Lower lobe of right lung (tissue), 2 donors: ENCODE data around the gene VWCE. TPM values are rescaled to one million over a fixed set of nuclear protein-coding genes. Genes with fewer than 3 reads are reported as not detected.

Experiments used
- ATAC-seq, 2 donors: fragments of 200-7000 bp; cut with Tn5 transposase; one replicate each; pipeline ENCODE4 v1.9.1; 2020 to 2022; ENCODE audit warnings: mild to moderate bottlenecking in 2 of 2, moderate library complexity in 2 of 2
- DNase-seq: peaks from one replicate; pipeline ENCODE4 v3.0.0-alpha.2; 2020
- H3K27ac ChIP-seq: fragments of 200-600 bp; one replicate; pipeline ENCODE4 v1.8.0; 2022
- H3K27me3 ChIP-seq: fragments of 200-600 bp; one replicate; pipeline ENCODE4 v1.8.0; 2022; ENCODE audit warnings: low read depth
- H3K36me3 ChIP-seq: fragments of 200-600 bp; one replicate; pipeline ENCODE4 v1.8.0; 2022; ENCODE audit warnings: mild to moderate bottlenecking
- H3K4me1 ChIP-seq: fragments of 200-600 bp; one replicate; pipeline ENCODE4 v1.8.0; 2022
- H3K4me3 ChIP-seq: fragments of 200-600 bp; one replicate; pipeline ENCODE4 v1.8.0; 2022; ENCODE audit warnings: mild to moderate bottlenecking
- H3K9me3 ChIP-seq: fragments of 200-600 bp; one replicate; pipeline ENCODE4 v1.8.0; 2022
- intact Hi-C: fragments of 100-400 bp; cut with DNase I; formaldehyde crosslinking; loops from one replicate; pipeline ENCODE4 v1.11.0; 2022
- total RNA-seq: library from RNA; stranded (reverse); fragmentation: NEBNext Ultra II Directional; extraction: Animal tissue kit (Norgen Biotek cat#: 25700); gene quantifications from one replicate; pipeline ENCODE4 v1.2.1, GENCODE V29; 2021
- TF ChIP-seq, protein P1 (sequence below): fragments of 200-600 bp; IDR thresholded peaks from one replicate; pipeline ENCODE4 v1.8.0; 2022; ENCODE audit warnings: antibody characterized with exemption, mild to moderate bottlenecking
- donor health status: DM: no; HTN: yes; CAD: no; lungs with severe emphysema.

Gene VWCE
- total RNA-seq, 1 donor from 2014 or later, result 1.2 TPM

DNA sequence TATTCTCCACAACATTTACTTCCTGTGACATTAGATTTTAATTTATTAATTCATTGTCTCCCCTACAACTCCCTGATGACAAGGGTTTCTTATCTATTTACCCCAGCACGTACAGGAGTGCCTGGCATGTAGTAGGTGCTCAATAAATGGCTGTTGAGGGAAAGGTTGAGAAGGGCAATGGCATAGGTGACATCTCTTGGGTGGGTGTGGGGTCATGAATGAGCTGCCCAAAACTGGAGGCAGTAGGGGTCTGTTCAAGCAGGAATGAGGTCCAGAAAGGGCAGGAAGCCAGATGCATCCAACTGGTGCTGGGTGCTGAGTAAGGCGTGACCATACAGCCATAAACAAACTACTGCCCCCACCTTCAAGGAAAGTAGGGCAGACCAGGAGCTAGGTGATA is 2.8 kb downstream of the VWCE start:
- TF ChIP-seq, protein P1, sequence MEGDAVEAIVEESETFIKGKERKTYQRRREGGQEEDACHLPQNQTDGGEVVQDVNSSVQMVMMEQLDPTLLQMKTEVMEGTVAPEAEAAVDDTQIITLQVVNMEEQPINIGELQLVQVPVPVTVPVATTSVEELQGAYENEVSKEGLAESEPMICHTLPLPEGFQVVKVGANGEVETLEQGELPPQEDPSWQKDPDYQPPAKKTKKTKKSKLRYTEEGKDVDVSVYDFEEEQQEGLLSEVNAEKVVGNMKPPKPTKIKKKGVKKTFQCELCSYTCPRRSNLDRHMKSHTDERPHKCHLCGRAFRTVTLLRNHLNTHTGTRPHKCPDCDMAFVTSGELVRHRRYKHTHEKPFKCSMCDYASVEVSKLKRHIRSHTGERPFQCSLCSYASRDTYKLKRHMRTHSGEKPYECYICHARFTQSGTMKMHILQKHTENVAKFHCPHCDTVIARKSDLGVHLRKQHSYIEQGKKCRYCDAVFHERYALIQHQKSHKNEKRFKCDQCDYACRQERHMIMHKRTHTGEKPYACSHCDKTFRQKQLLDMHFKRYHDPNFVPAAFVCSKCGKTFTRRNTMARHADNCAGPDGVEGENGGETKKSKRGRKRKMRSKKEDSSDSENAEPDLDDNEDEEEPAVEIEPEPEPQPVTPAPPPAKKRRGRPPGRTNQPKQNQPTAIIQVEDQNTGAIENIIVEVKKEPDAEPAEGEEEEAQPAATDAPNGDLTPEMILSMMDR, result no peak
- Histone ChIP-seq H3K4me3 (no peak overlapping the region), H3K36me3 (no peaks in the 10 kb centered on the region), H3K27me3 (peaks cover 34% of the 10 kb centered on the region), H3K27ac (no peak overlapping the region), H3K4me1 (peaks cover 31% of the 10 kb centered on the region), H3K9me3 (no peaks in the 10 kb centered on the region)
- intact Hi-C loops, result no loop called here
- no peak for ATAC-seq
- no peak for DNase-seq

DNA sequence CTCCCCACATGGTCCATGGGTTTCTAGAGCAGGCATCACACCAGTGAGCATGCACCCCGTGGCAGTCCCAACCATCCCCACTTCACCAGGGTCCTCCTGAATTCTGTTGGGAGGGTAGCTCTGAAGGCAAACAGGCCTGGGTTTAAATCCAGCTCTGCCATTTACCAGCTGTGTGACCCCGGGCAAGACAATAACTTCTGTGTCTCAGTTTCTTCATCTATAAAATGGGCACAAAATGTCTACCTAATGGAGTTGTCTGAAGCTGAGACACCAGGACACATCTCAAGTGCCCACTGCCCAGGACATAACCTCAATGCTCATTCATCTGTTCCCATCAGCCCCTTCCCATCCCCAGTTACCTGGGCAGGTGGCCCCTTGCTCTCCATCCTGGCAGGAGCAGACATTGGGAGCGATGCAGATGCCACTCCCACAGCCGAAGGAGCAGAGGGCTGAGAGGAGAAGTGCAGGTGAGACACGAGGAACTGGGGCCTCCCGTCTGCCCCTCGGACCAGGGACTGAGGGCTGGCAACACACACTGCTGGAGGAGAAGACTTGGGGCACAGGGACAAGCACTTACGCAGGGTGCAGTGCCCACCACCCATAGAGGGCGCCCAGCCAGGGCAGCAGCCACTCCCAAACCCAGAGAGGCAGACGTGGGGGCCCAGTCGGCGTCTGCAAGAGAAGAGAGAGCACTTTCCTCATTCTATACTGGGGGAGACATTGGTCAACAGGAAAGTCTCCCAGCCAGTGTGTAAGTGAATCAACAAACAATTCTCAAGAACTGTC is 4.0 kb downstream of the VWCE start:
- no peak overlapping the region for H3K27ac ChIP-seq
- DNase-seq (peak; percentile 23), ATAC-seq (no peak)
- peaks cover 34% of the 10 kb centered on the region for H3K27me3 ChIP-seq
- peaks cover 27% of the 10 kb centered on the region for H3K4me1 ChIP-seq
- no peaks in the 10 kb centered on the region for H3K36me3 ChIP-seq
- intact Hi-C loops, result no loop called here
- no peaks in the 10 kb centered on the region for H3K9me3 ChIP-seq
- TF ChIP-seq, protein P1, result no peak
- no peak overlapping the region for H3K4me3 ChIP-seq

DNA sequence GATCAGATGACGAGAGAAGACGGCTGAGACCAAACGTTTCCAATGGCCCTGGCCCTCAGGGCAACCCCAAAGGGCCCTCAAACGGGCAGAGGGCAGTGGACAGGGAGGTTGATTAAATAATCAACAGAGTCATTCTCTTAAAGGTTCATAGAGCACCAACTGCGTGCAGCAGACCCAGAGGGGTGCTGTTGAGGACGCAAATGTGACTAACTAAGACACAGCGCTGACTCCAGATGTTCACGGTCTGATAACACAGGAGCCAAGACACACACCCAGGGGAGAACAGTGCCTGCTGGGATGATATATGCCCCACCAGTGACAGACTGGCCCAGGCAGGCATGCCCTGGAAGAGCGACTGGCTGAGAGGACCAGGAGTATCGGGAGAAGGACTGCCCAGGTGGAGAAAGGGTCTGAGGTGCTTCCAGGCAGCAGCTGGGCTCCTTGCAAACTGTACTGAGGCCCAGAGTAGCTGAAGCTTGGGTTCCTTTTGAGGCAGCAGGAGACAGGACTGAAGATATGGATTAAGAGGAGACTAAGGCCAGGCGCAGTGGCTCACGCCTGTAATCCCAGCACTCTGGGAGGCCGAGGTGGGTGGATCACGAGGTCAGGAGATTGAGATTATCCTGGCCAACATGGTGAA is 7.7 kb downstream of the VWCE start:
- H3K27me3 ChIP-seq, result peaks cover 7% of the 10 kb centered on the region
- TF ChIP-seq, protein P1, result no peak
- ATAC-seq (no peak), DNase-seq (no peak)
- H3K36me3 ChIP-seq, result no peaks in the 10 kb centered on the region
- H3K9me3 ChIP-seq, result no peaks in the 10 kb centered on the region
- H3K4me3 ChIP-seq, result no peak overlapping the region
- H3K27ac ChIP-seq, result no peak overlapping the region
- intact Hi-C loops, result no loop called here
- no peaks in the 10 kb centered on the region for H3K4me1 ChIP-seq

DNA sequence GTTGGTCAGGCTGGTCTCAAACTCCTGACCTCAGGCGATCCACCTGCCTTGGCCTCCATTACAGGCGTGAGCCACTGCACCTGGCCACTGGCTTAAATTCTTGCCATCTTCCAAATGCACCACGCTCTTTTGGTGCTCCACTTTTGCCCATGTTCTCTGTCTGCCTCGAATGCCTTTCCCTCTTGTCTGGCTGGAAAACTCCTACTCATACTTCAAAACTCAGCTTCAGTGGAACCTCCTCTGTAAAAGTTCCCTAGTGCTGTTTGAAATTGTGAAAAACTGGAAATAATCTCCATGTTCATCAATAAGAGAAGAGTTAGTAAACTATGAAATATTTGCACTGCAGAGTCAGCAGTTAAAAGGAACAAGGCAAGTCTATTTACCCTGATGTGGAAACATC is 11.5 kb downstream of the VWCE start:
- ATAC-seq (no peak), DNase-seq (no peak)
- Histone ChIP-seq H3K4me1 (no peaks in the 10 kb centered on the region), H3K36me3 (no peaks in the 10 kb centered on the region), H3K4me3 (no peak overlapping the region), H3K9me3 (no peaks in the 10 kb centered on the region), H3K27me3 (peaks cover 5% of the 10 kb centered on the region), H3K27ac (no peak overlapping the region)
- TF ChIP-seq, protein P1, result no peak
- intact Hi-C loops, result no loop called here

DNA sequence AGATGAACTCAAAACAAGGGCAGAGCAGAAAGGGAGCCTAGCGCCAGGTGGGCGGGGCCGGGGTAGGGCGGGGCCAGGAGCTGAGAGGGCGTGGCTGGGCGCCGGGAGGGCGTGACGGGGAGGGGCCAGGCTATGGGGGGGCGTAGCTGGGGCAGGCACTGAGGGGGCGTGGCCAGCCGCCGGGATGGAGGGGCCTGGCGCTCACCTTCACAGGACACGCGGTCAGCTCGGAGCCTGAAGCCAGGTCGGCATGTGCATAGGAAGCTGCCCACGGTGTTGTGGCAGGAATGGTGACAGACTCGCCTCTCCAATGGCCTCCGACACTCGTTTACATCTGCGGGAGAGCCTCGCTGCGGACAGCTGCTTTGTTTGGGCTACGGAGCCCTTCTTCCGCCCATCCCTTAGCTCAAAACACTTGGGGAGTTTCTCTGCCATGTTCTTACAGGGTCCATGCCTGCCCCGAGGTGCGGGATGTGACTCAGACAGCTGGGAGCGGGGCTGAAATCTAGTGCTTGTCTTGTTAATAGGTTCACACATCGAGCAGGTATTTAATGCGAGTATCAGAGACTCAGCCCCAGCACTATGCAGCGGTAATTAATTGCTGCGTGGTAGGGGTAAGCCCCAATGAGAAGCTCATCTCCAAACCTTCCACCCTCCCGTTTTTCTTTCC is 13.4 kb downstream of the VWCE start:
- Histone ChIP-seq H3K9me3 (no peaks in the 10 kb centered on the region), H3K36me3 (no peaks in the 10 kb centered on the region), H3K27ac (no peak overlapping the region), H3K4me3 (no peak overlapping the region), H3K4me1 (no peaks in the 10 kb centered on the region), H3K27me3 (peaks cover 5% of the 10 kb centered on the region)
- no peak for DNase-seq
- ATAC-seq, result peak; percentile 83 to 84
- TF ChIP-seq, protein P1, result no peak
- intact Hi-C loops, result no loop called here
